ENCODE measurements around the gene PSME1. TPM values are rescaled to one million over a fixed set of nuclear protein-coding genes. Genes with fewer than 3 reads are reported as not detected.

Gene PSME1
- polyA plus RNA-seq, 2 of the 4 experiments (the other 2 are of a cell fraction): 83.6 to 124 TPM

- Histone ChIP-seq H3K27ac (no peak overlapping the region), H3K4me3 (no peak overlapping the region), H3K9me3 (no peaks in the 10 kb centered on the region), H3K4me2 (no peak overlapping the region), H3K4me1 (peaks cover 6% of the 10 kb centered on the region)
- TF ChIP-seq NFE2L2 (conservative IDR thresholded peaks at IDR 0.05; ENCODE audit: low read length): no peak
- TF ChIP-seq PHF8 (IDR thresholded peaks at IDR 0.05; ENCODE audit: borderline replicate concordance, low read depth): no peak
- TF ChIP-seq EP300 (IDR thresholded peaks at IDR 0.05): no peak
- TF ChIP-seq KDM5A (IDR thresholded peaks at IDR 0.05): no peak
- TF ChIP-seq CTCF (IDR thresholded peaks at IDR 0.05): no peak
- no peak for TF ChIP-seq CBX2 (IDR thresholded peaks at IDR 0.05; ENCODE audit: borderline replicate concordance, low read depth)
- TF ChIP-seq ZSCAN20 (CRISPR knock-in tag; IDR thresholded peaks at IDR 0.05): no peak
- TF ChIP-seq RCOR1 (IDR thresholded peaks at IDR 0.05; ENCODE audit: low read depth, low read length): no peak
- TF ChIP-seq NR3C1 (IDR thresholded peaks at IDR 0.05): no peak
- no peak for TF ChIP-seq USF2 (IDR thresholded peaks at IDR 0.05)
- TF ChIP-seq POLR2AphosphoS2 (conservative IDR thresholded peaks at IDR 0.05; ENCODE audit: low read length): no peak
- no peak for TF ChIP-seq ESRRA (IDR thresholded peaks at IDR 0.05; ENCODE audit: borderline replicate concordance, low read length)
- no peak for TF ChIP-seq HOXB5 (CRISPR knock-in tag; IDR thresholded peaks at IDR 0.05)
- TF ChIP-seq MYC (IDR thresholded peaks at IDR 0.05; ENCODE audit: borderline replicate concordance, low read length): no peak
- ATAC-seq (no peak), FAIRE-seq (no peak), DNase-seq (ENCODE audit: low read depth in 1 of 2, low spot score in 1 of 2) (no peak)
- CTCF ChIA-PET: interaction anchor here (3.1 to 13.3 kb wide), 4 partner anchors 5 to 40 kb away, joined by 11 to 244 read pairs (median 225); partner anchors contain the start of genes DCAF11, NRL and PCK2
- POLR2A ChIA-PET: interaction anchor here (0.6 kb wide), 1 partner anchor 8 kb away, joined by 3 read pairs; no protein-coding TSS in a partner anchor
- whole genome bisulfite sequencing (ENCODE audit: missing lambda C conversion rate): 60% methylated on average over 4 of the region's 4 CpGs
These were observed 35.6 kb upstream of the PSME1 start for GRCh38 chr14:24100197-24100981.

GRCh38 chr14:24100982-24101494 lies 35.0 kb upstream of the PSME1 start:
- Histone ChIP-seq H3K4me3 (no peak overlapping the region), H3K4me2 (no peak overlapping the region), H3K9me3 (no peaks in the 10 kb centered on the region), H3K27ac (no peak overlapping the region), H3K4me1 (no peaks in the 10 kb centered on the region; the same call in 2 of the 3 replicates)
- POLR2A ChIA-PET: interaction anchor here (5.6 kb wide), 1 partner anchor 13 kb away, joined by 26 read pairs; the partner anchor contains the start of genes DCAF11 and NRL
- CTCF ChIA-PET: interaction anchor here (3.1 to 13.3 kb wide), 4 partner anchors 4 to 40 kb away, joined by 11 to 244 read pairs (median 225); partner anchors contain the start of genes DCAF11, NRL and PCK2
- 90% methylated on average over 3 of the region's 3 CpGs for WGBS (ENCODE audit: missing lambda C conversion rate)
- ATAC-seq (no peak), DNase-seq (ENCODE audit: low read depth in 1 of 2, low spot score in 1 of 2) (no peak), FAIRE-seq (no peak)
- TF ChIP-seq SMC3 (IDR thresholded peaks at IDR 0.05): no peak
- no peak for TF ChIP-seq ZFP36 (IDR thresholded peaks at IDR 0.05; ENCODE audit: borderline replicate concordance, partially characterized antibody)
- no peak for TF ChIP-seq HDAC2 (IDR thresholded peaks at IDR 0.05)
- no peak for TF ChIP-seq CTCF (IDR thresholded peaks at IDR 0.05)
- TF ChIP-seq EHMT2 (IDR thresholded peaks at IDR 0.05; ENCODE audit: low read depth): no peak
- no peak for TF ChIP-seq RAD21 (conservative IDR thresholded peaks at IDR 0.05 in 1 of 2, IDR thresholded peaks at IDR 0.05 in 1 of 2)
- TF ChIP-seq MYC (IDR thresholded peaks at IDR 0.05; ENCODE audit: borderline replicate concordance, low read length): no peak
- TF ChIP-seq GATA3 (IDR thresholded peaks at IDR 0.05; ENCODE audit: borderline replicate concordance): no peak
- TF ChIP-seq ESRRA (IDR thresholded peaks at IDR 0.05; ENCODE audit: borderline replicate concordance, low read length): no peak
- no peak for TF ChIP-seq BCL3 (IDR thresholded peaks at IDR 0.05)
- TF ChIP-seq HMGXB4 (CRISPR knock-in tag; IDR thresholded peaks at IDR 0.05; ENCODE audit: borderline replicate concordance): no peak
- no peak for TF ChIP-seq PHF8 (IDR thresholded peaks at IDR 0.05; ENCODE audit: borderline replicate concordance, low read depth)
- TF ChIP-seq RARB (CRISPR knock-in tag; IDR thresholded peaks at IDR 0.05): no peak
- no peak for TF ChIP-seq RNF2 (IDR thresholded peaks at IDR 0.05; ENCODE audit: borderline replicate concordance, low read depth)
- TF ChIP-seq ZNF302 (CRISPR knock-in tag; IDR thresholded peaks at IDR 0.05): no peak
- no peak for TF ChIP-seq CBX8 (IDR thresholded peaks at IDR 0.05)
- no peak for TF ChIP-seq USF2 (IDR thresholded peaks at IDR 0.05)

Measured in A549 (cell line).